IMR-90 (cell line): ENCODE results near the gene WAS. TPM values are rescaled to one million over a fixed set of nuclear protein-coding genes. Genes with fewer than 3 reads are reported as not detected.
"Not testable (repeated sequence)": the region's sequence is repeated elsewhere in the genome, so short reads cannot be mapped to it uniquely, and the experiment has no call there.

Source experiments
- ATAC-seq: fragments of 200-7000 bp; cut with Tn5 transposase; 2 replicates; pipeline ENCODE4 v1.9.1; 2020; ENCODE audit warnings: low read depth, mild to moderate bottlenecking, moderate library complexity
- BruUV-seq: library from RNA; stranded (reverse); fragments of 400-500 nt; replicated peaks from 2 replicates; lab custom pipeline; 2021; lab: Mats Ljungman, UMichigan
- CTCF ChIA-PET: fragments of 300-600 bp; formaldehyde crosslinking; extraction: SDS; loops from one replicate; lab custom pipeline; 2021; ENCODE audit warnings: antibody characterized with exemption; lab: Yijun Ruan, JAX
- POLR2A ChIA-PET: fragments of 300-600 bp; sonication (Branson Sonifier 250); formaldehyde crosslinking; loops from one replicate; lab custom pipeline; 2022; ENCODE audit warnings: antibody characterized with exemption; ENCODE audit not compliant: unreplicated experiment; lab: Charles Lee
- DNase-seq: peaks from one replicate; pipeline ENCODE4 v3.0.0; 2013
- H2AFZ ChIP-seq: replicated peaks from 2 replicates; pipeline ENCODE3; 2013; ENCODE audit warnings: low read length, mild to moderate bottlenecking; ENCODE audit not compliant: poor library complexity
- H2AK5ac ChIP-seq: 2 replicates; pipeline ENCODE4 v1.6.1; 2013; ENCODE audit warnings: low read depth, low read length, inconsistent platforms
- H2AK9ac ChIP-seq: replicated peaks from 2 replicates; pipeline ENCODE3; 2013; ENCODE audit warnings: mild to moderate bottlenecking, low read depth, low read length, moderate library complexity; ENCODE audit not compliant: poor library complexity
- H2BK120ac ChIP-seq: 2 replicates; pipeline ENCODE4 v1.6.1; 2013; ENCODE audit warnings: low read depth, low read length, inconsistent platforms
- H2BK15ac ChIP-seq: 3 replicates; pipeline ENCODE4 v1.6.1; 2013; ENCODE audit warnings: low read depth, low read length, inconsistent platforms
- H2BK20ac ChIP-seq: 2 replicates; pipeline ENCODE4 v1.6.1; 2013; ENCODE audit warnings: low read depth, mild to moderate bottlenecking, inconsistent platforms, low read length, moderate library complexity
- H2BK5ac ChIP-seq: 2 replicates; pipeline ENCODE4 v1.6.1; 2013; ENCODE audit warnings: mild to moderate bottlenecking, low read depth, low read length, inconsistent platforms; ENCODE audit not compliant: poor library complexity, severe bottlenecking
- H3K14ac ChIP-seq: replicated peaks from 2 replicates; pipeline ENCODE4 v1.6.1; 2013; ENCODE audit warnings: low read depth, low read length, inconsistent platforms
- H3K18ac ChIP-seq: 2 replicates; pipeline ENCODE4 v1.6.1; 2013; ENCODE audit warnings: low read depth, low read length, control low read depth
- H3K23ac ChIP-seq: 2 replicates; pipeline ENCODE4 v1.6.1; 2013; ENCODE audit warnings: low read depth, low read length, inconsistent platforms
- H3K27ac ChIP-seq: 2 replicates; pipeline ENCODE4 v1.5.1; 2013; ENCODE audit warnings: mild to moderate bottlenecking, control low read depth, low read length; ENCODE audit not compliant: insufficient read depth
- H3K27me3 ChIP-seq: 2 replicates; pipeline ENCODE4 v1.6.1; 2013; ENCODE audit warnings: low read length; ENCODE audit not compliant: control insufficient read depth, insufficient read depth
- H3K36me3 ChIP-seq: 2 replicates; pipeline ENCODE4 v1.6.1; 2013; ENCODE audit warnings: low read length, mixed read lengths; ENCODE audit not compliant: control insufficient read depth, insufficient read depth
- H3K4ac ChIP-seq: 2 replicates; pipeline ENCODE4 v1.6.1; 2013; ENCODE audit warnings: low read depth, low read length, inconsistent platforms
- H3K4me1 ChIP-seq: 2 replicates; pipeline ENCODE4 v1.6.1; 2013; ENCODE audit warnings: low read length, mixed read lengths; ENCODE audit not compliant: control insufficient read depth, insufficient read depth
- H3K4me2 ChIP-seq: 2 replicates; pipeline ENCODE4 v1.6.1; 2013; ENCODE audit warnings: low read depth, mild to moderate bottlenecking, control low read depth, low read length, moderate library complexity
- H3K4me3 ChIP-seq: 2 replicates; pipeline ENCODE4 v1.5.1; 2013; ENCODE audit warnings: low read depth, mild to moderate bottlenecking, control low read depth, low read length, moderate library complexity; ENCODE audit not compliant: insufficient read depth
- H3K56ac ChIP-seq: 2 replicates; pipeline ENCODE4 v1.6.1; 2013; ENCODE audit warnings: low read length, inconsistent platforms; ENCODE audit not compliant: insufficient read depth; ENCODE audit errors: extremely low read depth
- H3K79me1 ChIP-seq, 2 experiments: 2 replicates each; pipeline ENCODE4 v1.6.1; 2013; ENCODE audit warnings: low read length in 2 of 2, inconsistent platforms in 1 of 2, low read depth in 1 of 2
- H3K9ac ChIP-seq: 2 replicates; pipeline ENCODE4 v1.6.1; 2013; ENCODE audit warnings: low read depth, low read length, control low read depth
- H3K9me1 ChIP-seq: 2 replicates; pipeline ENCODE4 v1.6.1; 2013; ENCODE audit warnings: low read length, inconsistent platforms; ENCODE audit not compliant: insufficient read depth
- H3K9me3 ChIP-seq: 2 replicates; pipeline ENCODE4 v1.6.1; 2013; ENCODE audit warnings: low read length; ENCODE audit not compliant: control insufficient read depth, insufficient read depth
- H4K20me1 ChIP-seq: 2 replicates; pipeline ENCODE4 v1.6.1; 2013; ENCODE audit warnings: low read length, inconsistent platforms; ENCODE audit not compliant: insufficient read depth
- H4K5ac ChIP-seq: 2 replicates; pipeline ENCODE4 v1.6.1; 2013; ENCODE audit warnings: mild to moderate bottlenecking, low read depth, low read length, control low read depth
- H4K8ac ChIP-seq, 2 experiments: 2 replicates each; pipeline ENCODE4 v1.6.1; 2013; ENCODE audit warnings: low read depth in 2 of 2, low read length in 2 of 2, control low read depth in 1 of 2, inconsistent platforms in 1 of 2
- H4K91ac ChIP-seq: 2 replicates; pipeline ENCODE4 v1.6.1; 2013; ENCODE audit warnings: low read depth, low read length, inconsistent platforms; ENCODE audit not compliant: insufficient read depth
- WGBS, 2 experiments: methylation state at CpG; one replicate each; pipeline versions ENCODE4 v1.1.5 to v1.1.7; 2013; ENCODE audit warnings: missing lambda C conversion rate in 2 of 2; ENCODE audit not compliant: insufficient read length in 1 of 2; ENCODE audit errors: extremely low coverage in 2 of 2; 5-methylcytosine and 5-hydroxymethylcytosine counted together
- dilution Hi-C: fragments of 300-500 bp; cut with HindIII; formaldehyde crosslinking; loops from one replicate; pipeline ENCODE4 v1.14.3; 2018; ENCODE audit warnings: low sequenced_read_pairs; ENCODE audit not compliant: unreplicated experiment
- in situ Hi-C: fragments of 300-500 bp; cut with MboI; formaldehyde crosslinking; loops from 3 replicates; pipeline ENCODE4 v1.14.3; 2019; ENCODE audit warnings: low sequenced_read_pairs, inconsistent platforms, mixed read lengths
- intact Hi-C: fragments of 100-400 bp; cut with micrococcal nuclease; formaldehyde crosslinking; loops from 2 replicates; pipeline ENCODE4 v1.10.0; 2022
- polyA plus RNA-seq, 3 experiments: library from polyadenylated mRNA; depleted of rRNA; stranded (reverse); fragments of >200 nt; gene quantifications; 2 replicates each; pipeline ENCODE4 v1.2.3, GENCODE V29; 2012; ENCODE audit warnings: low replicate concordance in 1 of 3
- total RNA-seq: library from RNA; depleted of rRNA; stranded (reverse); fragments of >200 nt; gene quantifications from 2 replicates; pipeline ENCODE4 v1.2.3, GENCODE V29; 2012

Gene WAS
- total and polyA plus RNA-seq, 2 of the 4 experiments (the other 2 are of a cell fraction), result 0.14 TPM; not detected in 1

GRCh38 chrX:48654746-48655145 lies 28.9 kb upstream of the WAS start:
- H3K4me3 ChIP-seq, H2BK120ac ChIP-seq, H4K5ac ChIP-seq, H3K27ac ChIP-seq, BruUV-seq, H2BK15ac ChIP-seq, H3K18ac ChIP-seq, H2AK5ac ChIP-seq, H4K8ac ChIP-seq, DNase-seq, in situ Hi-C loops, H3K36me3 ChIP-seq, dilution Hi-C loops, CTCF ChIA-PET, H3K9me3 ChIP-seq, H2AK9ac ChIP-seq, POLR2A ChIA-PET, H4K91ac ChIP-seq, H3K9me1 ChIP-seq, H3K79me1 ChIP-seq, intact Hi-C loops, H3K4ac ChIP-seq, H3K9ac ChIP-seq, H3K4me1 ChIP-seq, H4K20me1 ChIP-seq, H3K14ac ChIP-seq, ATAC-seq, H2AFZ ChIP-seq, H2BK20ac ChIP-seq, H3K56ac ChIP-seq, H2BK5ac ChIP-seq, H3K4me2 ChIP-seq, H3K23ac ChIP-seq: not testable (repeated sequence)
- peaks cover 11% of the 10 kb centered on the region for H3K27me3 ChIP-seq
- WGBS, 2 experiments, result 48% methylated on average over 13 of the region's 19 CpGs; no CpG with 5 or more reads in 1 of the 2 experiments

GRCh38 chrX:48659686-48660085 lies 23.9 kb upstream of the WAS start:
- H4K20me1 ChIP-seq, H4K91ac ChIP-seq, H3K27me3 ChIP-seq, in situ Hi-C loops, ATAC-seq, H3K18ac ChIP-seq, H3K56ac ChIP-seq, H3K14ac ChIP-seq, H2BK5ac ChIP-seq, H3K4ac ChIP-seq, H3K9me1 ChIP-seq, dilution Hi-C loops, H4K8ac ChIP-seq, BruUV-seq, H3K9me3 ChIP-seq, H2AFZ ChIP-seq, H3K9ac ChIP-seq, H2BK20ac ChIP-seq, intact Hi-C loops, H3K4me2 ChIP-seq, H2AK5ac ChIP-seq, DNase-seq, H3K36me3 ChIP-seq, CTCF ChIA-PET, H2BK120ac ChIP-seq, H2BK15ac ChIP-seq, H4K5ac ChIP-seq, H3K27ac ChIP-seq, H3K4me3 ChIP-seq, H3K4me1 ChIP-seq, POLR2A ChIA-PET, H3K23ac ChIP-seq, H2AK9ac ChIP-seq, H3K79me1 ChIP-seq: not testable (repeated sequence)
- WGBS, 2 experiments, result no CpG with 5 or more reads among the region's 34 CpGs
